Cerebellar cortex (tissue), 1 donor: ENCODE results near the gene PGBD2.
"Not testable (repeated sequence)": the region's sequence is repeated elsewhere in the genome, so short reads cannot be mapped to it uniquely, and the experiment has no call there.

Experiments
- DNase-seq: peaks from one replicate; pipeline ENCODE4 v3.0.0-alpha.2; 2015; ENCODE audit warnings: low spot score

Gene PGBD2

GRCh38 chr1:248890549-248891498, 15.2 kb upstream of the PGBD2 start:
- no peak for DNase-seq

DNA sequence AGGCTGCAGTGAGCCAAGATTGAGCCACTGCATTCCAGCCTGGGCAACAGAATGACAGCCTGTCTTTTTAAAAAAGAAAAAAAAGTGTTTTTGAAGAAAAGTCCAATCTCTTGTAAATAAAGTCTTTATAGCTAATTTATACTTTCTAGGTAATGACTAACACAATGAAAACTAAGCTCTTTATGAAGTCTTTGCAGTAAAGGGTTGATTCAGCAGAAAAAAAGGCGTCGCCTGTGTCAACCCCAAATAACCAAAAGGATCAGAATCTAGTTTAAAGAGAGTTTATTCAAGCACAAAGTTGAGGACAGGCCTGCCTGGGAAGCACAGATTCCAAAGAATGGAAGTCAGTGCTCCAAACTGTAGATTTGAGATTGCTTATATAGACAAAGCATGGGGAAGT, 14.3 kb upstream of the PGBD2 start:
- no peak for DNase-seq

GRCh38 chr1:248892590-248892989, 13.4 kb upstream of the PGBD2 start:
- DNase-seq: no peak

GRCh38 chr1:248894837-248895236, 11.2 kb upstream of the PGBD2 start:
- DNase-seq: no peak

DNA sequence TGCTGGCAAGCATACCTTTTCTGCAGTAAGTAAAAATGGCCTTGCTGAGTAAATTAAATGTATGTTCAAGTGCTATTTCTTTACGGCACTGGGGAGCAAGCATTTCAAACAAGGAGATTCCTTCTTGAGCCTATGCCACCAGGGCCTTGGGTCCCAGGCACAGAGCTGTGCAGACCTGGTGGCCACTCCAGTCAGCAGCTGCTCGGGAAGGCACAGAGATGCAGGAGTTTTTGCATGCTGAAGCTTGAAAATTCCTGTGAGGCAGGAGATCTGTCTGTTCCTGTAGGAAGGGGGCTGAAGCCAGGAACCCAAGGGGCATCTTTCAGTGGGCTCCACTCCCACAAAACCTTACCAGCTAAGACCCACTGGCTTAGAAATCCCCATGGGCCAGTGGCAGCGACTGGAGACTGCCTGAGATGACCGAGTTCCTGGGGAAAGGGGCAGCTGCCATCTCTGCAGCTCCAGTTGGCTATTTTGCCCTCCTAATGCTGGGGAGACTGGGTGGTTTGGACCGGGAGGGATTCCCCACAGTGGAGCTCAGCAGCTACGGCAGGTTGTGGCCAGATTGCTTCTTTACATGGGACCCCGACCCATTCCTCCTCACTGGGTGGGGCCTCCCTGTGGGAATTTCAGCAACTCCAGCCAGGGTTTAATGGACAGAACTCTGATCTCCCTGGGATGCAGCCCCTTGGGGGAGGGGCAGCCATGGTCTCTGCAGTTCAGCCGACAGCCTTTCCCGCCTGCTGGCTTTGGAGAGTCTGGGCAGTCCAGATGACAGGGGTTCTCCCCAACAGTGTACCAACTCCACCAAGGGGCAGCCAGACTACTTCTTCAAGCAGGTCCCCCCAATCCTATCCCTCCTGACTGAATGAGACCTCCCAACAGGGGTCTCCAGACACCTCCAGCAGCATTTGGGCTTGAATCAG, 8.4 kb upstream of the PGBD2 start:
- no peak for DNase-seq

- no peak for DNase-seq
Observed at GRCh38 chr1:248900637-248901036, 5.4 kb upstream of the PGBD2 start.

DNA sequence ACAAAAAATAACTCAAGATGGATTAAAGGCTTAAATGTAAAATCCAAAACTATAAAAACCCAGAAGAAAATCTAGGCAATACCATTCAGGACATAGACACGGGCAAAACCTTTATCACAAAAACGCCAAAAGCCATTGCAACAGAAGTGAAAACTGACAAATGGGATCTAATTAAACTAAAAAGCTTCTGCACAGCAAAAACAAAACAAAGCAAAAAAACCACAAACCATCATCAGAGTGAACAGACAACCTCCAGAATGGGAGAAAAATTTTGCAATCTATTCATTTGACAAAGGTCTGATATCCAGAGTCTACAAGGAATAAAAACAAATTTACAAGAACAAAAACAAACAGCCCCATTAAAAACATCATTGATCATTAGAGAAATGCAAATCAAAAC, 4.5 kb upstream of the PGBD2 start:
- no peak for DNase-seq

GRCh38 chr1:248904437-248905216, 1.4 kb upstream of the PGBD2 start:
- no peak for DNase-seq

DNA sequence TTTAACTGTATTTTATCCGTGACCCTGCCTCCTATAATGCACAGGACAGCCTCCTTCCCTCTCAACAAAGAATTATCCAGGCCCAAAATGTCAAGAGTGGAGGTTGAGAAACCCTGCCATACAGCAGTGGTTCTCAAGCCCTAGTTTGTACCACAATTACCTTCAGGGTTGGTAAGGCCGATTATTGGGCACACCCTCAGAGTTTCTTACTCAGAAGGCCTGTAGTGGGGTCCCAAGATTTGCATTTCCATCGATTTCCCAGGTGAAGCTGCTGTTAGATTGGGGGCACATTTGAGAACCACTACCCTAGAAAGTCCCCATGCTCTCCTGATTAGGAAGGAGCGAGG, 400 bp upstream of the PGBD2 start:
- no peak for DNase-seq

- peak; percentile 13 for DNase-seq
Observed at GRCh38 chr1:248906753-248907661, 972 bp downstream of the PGBD2 start.

DNA sequence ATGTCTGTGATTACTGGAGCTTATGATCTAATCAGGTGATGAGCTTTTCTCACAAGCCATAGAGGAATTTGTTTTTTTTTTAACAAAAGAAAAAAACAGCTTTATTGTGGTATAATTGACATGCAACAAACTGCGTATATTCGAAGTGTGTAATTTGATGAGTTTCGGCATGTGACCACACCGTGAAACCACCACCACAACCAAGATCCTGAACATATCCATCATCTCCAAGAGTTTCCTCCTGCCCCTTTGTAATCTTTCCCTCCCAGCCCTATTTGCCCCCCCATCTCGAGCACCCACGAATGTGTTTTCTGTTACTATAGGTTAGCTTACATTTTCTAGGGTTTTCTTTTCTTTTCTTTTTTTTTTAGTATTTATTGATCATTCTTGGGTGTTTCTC, 4.7 kb downstream of the PGBD2 start:
- no peak for DNase-seq

DNA sequence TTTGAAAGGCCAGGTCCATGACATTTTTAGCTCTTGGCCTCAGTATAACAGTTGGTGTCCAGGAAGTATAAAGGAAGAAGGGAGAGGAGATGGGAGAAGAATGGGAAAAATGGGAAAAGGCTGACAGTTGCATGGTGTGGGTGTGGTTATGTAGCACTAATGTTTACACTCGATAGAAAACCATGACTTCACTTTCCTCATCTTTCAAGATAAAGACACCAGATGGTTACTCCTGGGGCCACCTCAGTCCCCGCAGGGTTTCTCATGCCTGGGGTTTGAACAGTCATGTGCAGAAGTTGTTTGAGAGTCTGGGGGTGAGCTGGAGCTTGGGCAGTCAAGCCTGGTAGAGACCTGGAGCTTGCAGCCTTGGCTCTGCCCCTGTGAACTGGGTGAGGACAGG, 7.9 kb downstream of the PGBD2 start:
- no peak for DNase-seq

DNA sequence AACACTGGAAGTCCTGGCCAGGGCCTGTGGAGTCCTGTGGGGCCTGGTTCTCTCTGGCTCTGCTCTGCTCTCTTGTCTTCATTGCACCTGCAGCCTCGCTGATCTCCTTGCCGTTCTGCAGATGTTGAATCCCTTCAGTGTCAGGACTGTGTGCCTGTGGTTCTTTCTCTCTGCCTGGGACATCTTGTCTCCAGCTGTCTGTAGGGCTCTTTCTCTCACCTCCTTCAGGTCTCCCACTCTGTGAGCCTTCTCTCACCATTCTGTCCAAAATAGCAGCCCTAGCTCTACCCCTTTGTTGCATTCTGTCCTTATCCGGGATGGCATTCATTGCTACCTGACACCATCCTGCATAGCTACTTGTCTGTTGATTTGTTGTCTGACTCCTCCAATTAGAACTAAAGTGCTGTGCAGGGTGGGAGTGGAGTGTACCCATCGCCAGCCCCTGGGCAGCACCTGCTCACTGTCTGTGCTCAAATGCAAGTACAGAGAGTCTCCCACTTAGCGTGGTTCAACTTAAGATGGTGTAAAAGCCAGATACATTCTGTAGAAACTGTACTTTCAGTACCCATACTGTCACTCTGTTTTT, 8.9 kb downstream of the PGBD2 start:
- DNase-seq: no peak

DNA sequence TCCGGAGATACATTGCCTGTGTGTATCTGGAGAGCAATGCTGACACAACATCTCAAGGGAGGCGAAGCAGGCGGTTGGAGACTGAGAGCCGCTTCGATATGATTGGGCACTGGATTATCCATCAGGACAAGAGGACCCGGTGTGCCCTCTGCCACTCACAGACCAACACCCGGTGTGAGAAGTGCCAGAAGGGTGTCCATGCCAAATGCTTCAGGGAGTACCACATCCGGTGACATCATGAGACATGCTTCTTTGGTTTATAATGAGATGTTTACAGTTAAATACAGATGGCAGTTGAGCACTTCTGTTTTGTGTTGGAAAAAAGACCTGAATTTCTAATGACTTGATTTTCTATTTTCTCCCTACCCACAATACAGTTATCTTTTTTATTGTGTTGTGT, 12.1 kb downstream of the PGBD2 start:
- DNase-seq: no peak

DNA sequence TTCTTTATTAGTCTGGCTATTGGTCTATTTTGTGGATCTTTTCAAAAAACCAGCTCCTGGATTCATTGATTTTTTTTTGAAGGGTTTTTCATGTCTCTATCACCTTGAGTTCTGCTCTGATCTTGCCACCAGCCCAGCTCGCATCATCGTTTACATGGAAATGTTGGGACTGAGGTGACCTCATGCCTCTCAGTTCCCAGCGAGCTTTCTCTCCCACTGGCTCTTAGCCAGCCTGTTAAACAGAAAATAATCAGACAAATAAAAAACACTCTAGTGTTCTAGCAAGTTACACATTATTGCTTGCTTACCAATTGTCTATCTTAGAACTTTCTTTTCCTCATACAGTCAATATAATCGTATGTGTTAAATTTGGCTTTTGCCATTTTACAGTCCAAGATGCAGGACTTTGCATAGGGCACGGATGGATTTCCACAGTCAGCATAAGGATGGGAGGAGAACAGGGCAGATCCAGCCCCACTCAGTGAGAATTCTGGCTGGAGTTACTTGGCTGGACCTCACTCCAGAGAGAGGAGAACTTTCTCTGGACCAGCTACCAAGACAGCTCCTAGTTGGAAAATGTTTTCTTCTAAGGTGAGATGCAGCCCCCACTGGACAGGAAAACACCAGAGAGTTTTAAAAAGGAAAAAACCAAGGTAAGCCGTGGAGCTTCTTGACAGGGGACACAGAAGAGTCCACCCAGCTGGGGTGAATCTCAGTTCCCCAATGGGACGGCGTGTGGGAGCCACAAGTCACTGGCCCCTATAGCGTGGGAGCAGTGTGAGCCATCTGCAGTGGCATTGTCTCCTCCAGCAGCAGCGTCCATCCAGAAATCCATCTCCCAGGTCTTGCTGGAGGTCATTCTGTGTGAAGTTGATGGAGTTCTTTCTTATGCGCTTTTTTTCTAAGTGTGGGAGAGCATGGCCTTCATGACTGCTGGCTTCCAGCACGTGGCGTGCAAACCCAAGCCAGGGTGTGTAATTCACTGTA, 17.6 kb downstream of the PGBD2 start:
- no peak for DNase-seq

DNA sequence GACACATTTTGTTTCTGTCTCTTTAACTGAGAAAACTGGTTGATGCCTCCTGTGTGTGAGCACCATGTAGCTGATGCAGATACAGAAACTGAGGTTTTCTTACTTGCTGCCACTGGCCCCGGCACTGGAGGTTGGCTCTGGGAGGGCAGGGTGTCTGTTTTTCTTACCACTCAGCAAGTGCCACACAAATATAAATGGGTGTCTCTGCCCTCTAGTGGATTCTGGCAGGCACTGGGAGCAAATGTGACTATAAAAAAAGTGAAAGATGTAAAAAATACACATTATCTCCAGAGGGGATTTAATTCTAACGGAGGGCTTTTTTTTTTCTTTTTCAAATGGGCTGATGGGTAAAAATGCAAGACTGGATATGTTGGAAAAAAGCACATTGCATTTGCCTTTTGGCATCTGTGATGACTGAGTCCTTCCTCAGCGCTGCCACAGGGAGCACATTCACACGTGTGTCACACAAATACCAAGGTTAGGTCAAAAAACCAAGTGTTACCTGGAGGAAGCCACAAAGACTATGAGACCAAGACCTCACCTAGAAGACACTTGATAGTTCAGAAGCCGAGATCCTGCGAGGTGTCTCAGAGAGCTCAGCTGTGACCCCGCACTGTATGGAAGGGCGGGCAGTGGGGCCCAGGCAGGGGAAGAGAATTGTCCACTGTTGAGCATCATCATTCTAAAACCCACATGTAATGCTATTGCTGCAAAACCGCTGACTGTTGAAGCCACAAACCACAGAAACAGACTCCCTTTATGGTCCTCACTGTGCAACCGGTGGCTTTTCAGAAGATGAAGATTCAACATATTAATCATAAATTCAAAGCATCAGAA, 18.9 kb downstream of the PGBD2 start:
- DNase-seq: peak; percentile 70

DNA sequence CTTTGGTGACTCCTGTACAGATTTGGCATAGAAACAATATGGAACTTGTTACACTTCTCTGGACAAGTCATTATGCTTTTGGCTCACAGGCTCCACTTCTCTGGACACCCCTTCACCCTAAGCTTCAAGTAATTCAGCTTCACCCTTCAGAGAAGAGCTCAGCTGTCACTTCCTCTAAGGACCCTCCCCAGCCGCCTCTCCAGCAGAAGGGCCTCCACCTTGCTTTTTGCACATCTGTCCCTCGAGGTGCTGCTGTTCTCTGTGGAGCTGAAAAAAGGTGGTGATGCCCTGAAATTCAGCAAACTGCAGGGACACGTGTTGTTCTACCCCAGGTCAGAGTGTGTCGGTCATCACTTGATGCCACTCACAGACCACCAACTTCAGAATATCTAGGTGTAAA, 19.8 kb downstream of the PGBD2 start:
- not testable (repeated sequence) for DNase-seq

DNA sequence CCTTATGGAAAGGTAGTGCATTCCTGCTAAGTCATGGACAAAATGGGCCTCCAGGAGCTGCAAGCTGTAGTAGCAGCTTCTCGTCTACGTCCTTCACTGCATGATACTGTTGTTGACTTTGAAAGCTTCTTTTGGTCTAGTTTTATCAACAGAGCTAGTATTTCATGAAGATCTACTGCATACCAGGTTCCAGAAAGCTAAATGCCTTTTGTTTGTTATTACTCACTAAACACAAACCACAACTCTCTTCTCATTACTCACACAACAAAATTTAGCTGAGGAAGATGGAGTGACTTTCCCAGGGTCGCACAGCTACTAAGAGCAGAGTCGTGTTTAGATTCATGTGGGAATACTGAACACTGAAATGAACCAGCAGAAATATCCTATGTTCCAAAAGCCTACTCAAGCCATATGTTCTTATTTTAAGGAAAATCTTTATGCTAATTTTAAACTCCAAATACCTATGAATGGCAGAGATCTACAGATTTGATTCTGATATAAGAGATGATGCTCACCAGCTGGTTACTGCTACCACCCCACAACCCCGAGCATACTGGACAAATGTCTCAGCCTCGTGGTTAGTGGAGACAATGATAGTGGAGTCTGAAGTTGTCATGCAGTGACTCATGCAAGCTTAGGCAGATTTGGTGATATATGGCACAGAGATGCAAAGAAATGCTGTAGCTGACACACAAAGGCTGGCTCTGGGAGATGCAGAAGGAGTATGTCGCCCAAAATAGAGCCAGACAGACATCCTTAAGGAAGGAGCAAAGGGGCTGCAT, 20.6 kb downstream of the PGBD2 start:
- no peak for DNase-seq
